H9 (cell line): ENCODE results near the gene MAD1L1. TPM values are rescaled to one million over a fixed set of nuclear protein-coding genes. Genes with fewer than 3 reads are reported as not detected.

Source experiments
- DNase-seq: peaks from one replicate; pipeline ENCODE4 v3.0.0-alpha.2; 2017
- H2AFZ ChIP-seq: one replicate; pipeline ENCODE4 v1.6.1; 2013; ENCODE audit warnings: mild to moderate bottlenecking, low read length, control low read depth, moderate library complexity
- H2AK5ac ChIP-seq: 2 replicates; pipeline ENCODE4 v1.6.1; 2013; ENCODE audit warnings: low read length, control low read depth, mixed read lengths; ENCODE audit not compliant: insufficient read length
- H2BK120ac ChIP-seq: one replicate; pipeline ENCODE4 v1.6.1; 2013; ENCODE audit warnings: low read depth, mild to moderate bottlenecking, low read length, control low read depth, inconsistent platforms; ENCODE audit not compliant: poor library complexity, severe bottlenecking
- H2BK12ac ChIP-seq: 2 replicates; pipeline ENCODE4 v1.6.1; 2013; ENCODE audit warnings: low read length, control low read depth, mixed read lengths, low read depth; ENCODE audit not compliant: insufficient read length
- H2BK15ac ChIP-seq: 2 replicates; pipeline ENCODE4 v1.6.1; 2013; ENCODE audit warnings: low read depth, low read length, control low read depth
- H2BK20ac ChIP-seq: one replicate; pipeline ENCODE4 v1.6.1; 2013; ENCODE audit warnings: low read depth, mild to moderate bottlenecking, low read length, control low read depth, inconsistent platforms; ENCODE audit not compliant: poor library complexity, severe bottlenecking
- H2BK5ac ChIP-seq: 2 replicates; pipeline ENCODE4 v1.6.1; 2013; ENCODE audit warnings: low read length, control low read depth, mixed read lengths; ENCODE audit not compliant: insufficient read length
- H3K14ac ChIP-seq: 2 replicates; pipeline ENCODE4 v1.6.1; 2013; ENCODE audit warnings: low read length, control low read depth; ENCODE audit not compliant: insufficient read depth
- H3K18ac ChIP-seq: 2 replicates; pipeline ENCODE4 v1.6.1; 2013; ENCODE audit warnings: low read depth, mild to moderate bottlenecking, mixed read lengths, low read length, control low read depth; ENCODE audit not compliant: insufficient read length
- H3K23ac ChIP-seq: 2 replicates; pipeline ENCODE4 v1.6.1; 2013; ENCODE audit warnings: low read length, control low read depth, mixed read lengths, low read depth; ENCODE audit not compliant: insufficient read length
- H3K23me2 ChIP-seq: 2 replicates; pipeline ENCODE4 v1.6.1; 2013; ENCODE audit warnings: low read depth, mild to moderate bottlenecking, mixed read lengths, low read length, control low read depth; ENCODE audit not compliant: insufficient read length, poor library complexity, severe bottlenecking
- H3K27ac ChIP-seq: 2 replicates; pipeline ENCODE4 v1.5.1; 2013; ENCODE audit warnings: low read length, control low read depth, mixed read lengths, low read depth; ENCODE audit not compliant: insufficient read length
- H3K27me3 ChIP-seq: 2 replicates; pipeline ENCODE4 v1.6.1; 2013; ENCODE audit warnings: low read length, control low read depth, inconsistent platforms; ENCODE audit not compliant: insufficient read depth
- H3K4ac ChIP-seq: 2 replicates; pipeline ENCODE4 v1.6.1; 2013; ENCODE audit warnings: low read depth, mild to moderate bottlenecking, control low read depth, inconsistent platforms, low read length, moderate library complexity
- H3K4me1 ChIP-seq: 2 replicates; pipeline ENCODE4 v1.6.1; 2013; ENCODE audit warnings: low read length, control low read depth, inconsistent platforms; ENCODE audit not compliant: insufficient read depth
- H3K4me2 ChIP-seq: 2 replicates; pipeline ENCODE4 v1.6.1; 2013; ENCODE audit warnings: low read length, control low read depth, mixed read lengths; ENCODE audit not compliant: insufficient read length, insufficient read depth
- H3K56ac ChIP-seq: 2 replicates; pipeline ENCODE4 v1.6.1; 2013; ENCODE audit warnings: low read depth, mild to moderate bottlenecking, mixed read lengths, low read length, control low read depth; ENCODE audit not compliant: insufficient read length
- H3K79me1 ChIP-seq: 2 replicates; pipeline ENCODE4 v1.6.1; 2013; ENCODE audit warnings: low read depth, mild to moderate bottlenecking, moderate library complexity, low read length, control low read depth, inconsistent platforms; ENCODE audit not compliant: insufficient read depth, poor library complexity, severe bottlenecking
- H3K79me2 ChIP-seq: 2 replicates; pipeline ENCODE4 v1.6.1; 2013; ENCODE audit warnings: low read length, control low read depth, inconsistent platforms; ENCODE audit not compliant: insufficient read depth
- H3K9ac ChIP-seq: 2 replicates; pipeline ENCODE4 v1.6.1; 2013; ENCODE audit warnings: low read length, control low read depth, mixed read lengths; ENCODE audit not compliant: insufficient read length; ENCODE audit errors: extremely low read depth
- H3K9me3 ChIP-seq: one replicate; pipeline ENCODE4 v1.6.1; 2013; ENCODE audit warnings: low read depth, low read length, inconsistent platforms; ENCODE audit not compliant: control insufficient read depth
- H3T11ph ChIP-seq: one replicate; pipeline ENCODE4 v1.6.1; 2013; ENCODE audit warnings: mild to moderate bottlenecking, low read length, control low read depth, inconsistent platforms
- H4K20me1 ChIP-seq: one replicate; pipeline ENCODE4 v1.6.1; 2013; ENCODE audit not compliant: control insufficient read depth, insufficient read length, insufficient read depth
- H4K5ac ChIP-seq: 2 replicates; pipeline ENCODE4 v1.6.1; 2013; ENCODE audit warnings: low read depth, mild to moderate bottlenecking, mixed read lengths, low read length, control low read depth; ENCODE audit not compliant: insufficient read length
- H4K8ac ChIP-seq: replicated peaks from 2 replicates; pipeline ENCODE4 v1.6.1; 2013; ENCODE audit warnings: low read length, control low read depth, mixed read lengths, low read depth; ENCODE audit not compliant: insufficient read length
- H4K91ac ChIP-seq: 2 replicates; pipeline ENCODE4 v1.6.1; 2013; ENCODE audit warnings: low read depth, mild to moderate bottlenecking, moderate library complexity, mixed read lengths, low read length, control low read depth; ENCODE audit not compliant: insufficient read length
- H3K27ac Mint-ChIP-seq, 3 experiments: 2 replicates in 2 of 3; 3 replicates in 1 of 3; pipeline ENCODE4 v1.8.0; 2020 to 2021; ENCODE audit warnings: mixed read lengths in 3 of 3, mild to moderate bottlenecking in 1 of 3, moderate library complexity in 1 of 3
- H3K27me3 Mint-ChIP-seq: 2 replicates; pipeline ENCODE4 v1.8.0; 2021; ENCODE audit warnings: low read depth, mild to moderate bottlenecking, moderate library complexity, mixed read lengths
- H3K36me3 Mint-ChIP-seq, 3 experiments: 2 replicates in 2 of 3; 3 replicates in 1 of 3; pipeline ENCODE4 v1.8.0; 2020 to 2021; ENCODE audit warnings: low read depth in 3 of 3, mixed read lengths in 3 of 3; ENCODE audit not compliant: insufficient read depth in 1 of 3
- H3K4me1 Mint-ChIP-seq, 2 experiments: 2 replicates each; pipeline ENCODE4 v1.8.0; 2020; ENCODE audit warnings: mixed read lengths in 2 of 2
- H3K4me3 Mint-ChIP-seq, 2 experiments: 2 replicates in 1 of 2; 3 replicates in 1 of 2; pipeline ENCODE4 v1.8.0; 2020 to 2021; ENCODE audit warnings: mild to moderate bottlenecking in 2 of 2, mixed read lengths in 2 of 2, moderate library complexity in 1 of 2
- H3K9me3 Mint-ChIP-seq, 2 experiments: 2 replicates in 1 of 2; 3 replicates in 1 of 2; pipeline ENCODE4 v1.8.0; 2020; ENCODE audit warnings: mild to moderate bottlenecking in 2 of 2, mixed read lengths in 2 of 2, moderate library complexity in 1 of 2
- WGBS: extraction: QIAGEN DNeasy Blood & Tissue Kit; methylation state at CpG from one replicate; pipeline ENCODE4 v1.1.7; 2013; ENCODE audit warnings: missing lambda C conversion rate, low lambda C conversion rate, mixed read lengths; ENCODE audit not compliant: insufficient read length; ENCODE audit errors: extremely low coverage; 5-methylcytosine and 5-hydroxymethylcytosine counted together
- total RNA-seq: library from RNA; stranded (reverse); gene quantifications from 2 replicates; pipeline ENCODE4 v1.2.1, GENCODE V29; 2021
- TF ChIP-seq, protein P1 (sequence below): fragments of 200-600 bp; sonication (generic); conservative IDR thresholded peaks from 3 replicates; pipeline ENCODE4 v1.8.0; 2021; ENCODE audit warnings: antibody characterized with exemption, mild to moderate bottlenecking

Gene MAD1L1
- total RNA-seq, 1 experiment from 2014 or later: 39.0 TPM

GRCh38 chr7:1857487-1858421, 375.0 kb downstream of the MAD1L1 start:
- 0 out of 7 replicates have a peak, but pooled peaks cover 0 to 4% (median 0%) of the 10 kb centered on the region in 3 experiments for H3K36me3 Mint-ChIP-seq
- H2AK5ac ChIP-seq: no peak overlapping the region
- H2BK5ac ChIP-seq: no peak overlapping the region
- H3K23me2 ChIP-seq: no peaks in the 10 kb centered on the region
- no peaks in the 10 kb centered on the region for H3K4me1 ChIP-seq
- H2BK20ac ChIP-seq: no peak overlapping the region
- no peak for DNase-seq
- H2BK120ac ChIP-seq: no peak overlapping the region
- H4K5ac ChIP-seq: no peak overlapping the region
- peaks cover 2 to 14% of the 10 kb centered on the region in 2 experiments; a peak in 3 of 4 replicates for H3K4me1 Mint-ChIP-seq
- H3K27me3 ChIP-seq: no peaks in the 10 kb centered on the region
- no peak overlapping the region for H4K8ac ChIP-seq
- H3K79me1 ChIP-seq: no peaks in the 10 kb centered on the region
- no peak overlapping the region for H3K27ac Mint-ChIP-seq
- no peaks in the 10 kb centered on the region for H3K9me3 ChIP-seq
- H2BK12ac ChIP-seq: no peak overlapping the region
- H3K9ac ChIP-seq: no peak overlapping the region
- no peaks in the 10 kb centered on the region; the same call in 1 of the 2 replicates for H3K27me3 Mint-ChIP-seq
- H3K4me2 ChIP-seq: no peak overlapping the region
- no peak overlapping the region for H3K4me3 Mint-ChIP-seq
- H3K23ac ChIP-seq: no peak overlapping the region
- no peak overlapping the region; the same call in 1 of the 2 replicates for H3K14ac ChIP-seq
- H3K27ac ChIP-seq: no peak overlapping the region
- H2AFZ ChIP-seq: no peak overlapping the region
- no peak overlapping the region for H2BK15ac ChIP-seq
- no CpG with 5 or more reads among the region's 27 CpGs for WGBS
- TF ChIP-seq, protein P1, sequence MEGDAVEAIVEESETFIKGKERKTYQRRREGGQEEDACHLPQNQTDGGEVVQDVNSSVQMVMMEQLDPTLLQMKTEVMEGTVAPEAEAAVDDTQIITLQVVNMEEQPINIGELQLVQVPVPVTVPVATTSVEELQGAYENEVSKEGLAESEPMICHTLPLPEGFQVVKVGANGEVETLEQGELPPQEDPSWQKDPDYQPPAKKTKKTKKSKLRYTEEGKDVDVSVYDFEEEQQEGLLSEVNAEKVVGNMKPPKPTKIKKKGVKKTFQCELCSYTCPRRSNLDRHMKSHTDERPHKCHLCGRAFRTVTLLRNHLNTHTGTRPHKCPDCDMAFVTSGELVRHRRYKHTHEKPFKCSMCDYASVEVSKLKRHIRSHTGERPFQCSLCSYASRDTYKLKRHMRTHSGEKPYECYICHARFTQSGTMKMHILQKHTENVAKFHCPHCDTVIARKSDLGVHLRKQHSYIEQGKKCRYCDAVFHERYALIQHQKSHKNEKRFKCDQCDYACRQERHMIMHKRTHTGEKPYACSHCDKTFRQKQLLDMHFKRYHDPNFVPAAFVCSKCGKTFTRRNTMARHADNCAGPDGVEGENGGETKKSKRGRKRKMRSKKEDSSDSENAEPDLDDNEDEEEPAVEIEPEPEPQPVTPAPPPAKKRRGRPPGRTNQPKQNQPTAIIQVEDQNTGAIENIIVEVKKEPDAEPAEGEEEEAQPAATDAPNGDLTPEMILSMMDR: no peak
- H3K9me3 Mint-ChIP-seq: no peaks in the 10 kb centered on the region
- H3T11ph ChIP-seq: no peak overlapping the region
- no peak overlapping the region for H4K91ac ChIP-seq
- no peaks in the 10 kb centered on the region for H3K79me2 ChIP-seq
- H3K56ac ChIP-seq: no peak overlapping the region
- peaks cover 3% of the 10 kb centered on the region for H4K20me1 ChIP-seq
- no peak overlapping the region for H3K4ac ChIP-seq
- no peak overlapping the region for H3K18ac ChIP-seq
